ENCODE results near the gene CYP2A13. TPM values are rescaled to one million over a fixed set of nuclear protein-coding genes. Genes with fewer than 3 reads are reported as not detected.

CYP2A13 gene
- total and polyA plus RNA-seq, 10 of the 15 experiments (the other 5 are each of a cell fraction or from before 2014, with no cell fraction given), result not detected

GRCh38 chr19:41095703-41096102 is 7.5 kb downstream of the CYP2A13 start:
- CTCF ChIA-PET, result no interaction called here
- no peaks in the 10 kb centered on the region for H3K27me3 ChIP-seq (replicated peaks in 1 of 2; ENCODE audit: control insufficient read depth in 2 of 2, insufficient read depth in 2 of 2, low read length in 1 of 2)
- H3K9ac ChIP-seq (ENCODE audit: control insufficient read depth, insufficient read depth, low read length), result no peak overlapping the region
- no peaks in the 10 kb centered on the region for H3K4me1 ChIP-seq (ENCODE audit: control insufficient read depth, insufficient read depth, low read length)
- FAIRE-seq (no peak), DNase-seq (ENCODE audit: low read depth, low spot score) (no peak), ATAC-seq (no peak)
- no TSS peak for BruUV-seq (replicated peaks)
- no peak overlapping the region for H3K27ac ChIP-seq (ENCODE audit: control insufficient read depth, insufficient read depth)
- no peaks in the 10 kb centered on the region for H3K9me3 ChIP-seq (replicated peaks; ENCODE audit: control insufficient read depth, insufficient read depth, low read length)
- H2AFZ ChIP-seq (ENCODE audit: control insufficient read depth, low read depth, low read length), result no peak overlapping the region
- SMC1A ChIA-PET (ENCODE audit: uncharacterized antibody, unreplicated experiment), result no interaction called here
- no peaks in the 10 kb centered on the region for H3K36me3 ChIP-seq (ENCODE audit: control insufficient read depth in 2 of 2, insufficient read depth in 2 of 2, low read length in 1 of 2)
- intact Hi-C loops (cut with micrococcal nuclease; ENCODE audit: unreplicated experiment) (no loop called here), in situ Hi-C loops (cut with MboI) (no loop called here)
- RAD21 ChIA-PET (ENCODE audit: unreplicated experiment), result no interaction called here
- no peak overlapping the region for H3K4me3 ChIP-seq
- no peaks in the 10 kb centered on the region for H4K20me1 ChIP-seq (ENCODE audit: control insufficient read depth, insufficient read depth)
- WGBS (ENCODE audit: insufficient coverage, insufficient replicate concordance, low lambda C conversion rate, missing lambda C conversion rate), result 55% methylated on average over 10 of the region's 15 CpGs
- POLR2A ChIA-PET, result no interaction called here
- no peak for TF ChIP-seq SREBF2 (IDR thresholded peaks at IDR 0.05; ENCODE audit: low read length)
- TF ChIP-seq SMAD1 (IDR thresholded peaks at IDR 0.05; ENCODE audit: low read depth, partially characterized antibody), result no peak
- no peak overlapping the region for H3K4me2 ChIP-seq (ENCODE audit: control insufficient read depth, insufficient read depth)
- no peaks in the 10 kb centered on the region for H3K79me2 ChIP-seq (ENCODE audit: control insufficient read depth, insufficient read depth, low read length)

DNA sequence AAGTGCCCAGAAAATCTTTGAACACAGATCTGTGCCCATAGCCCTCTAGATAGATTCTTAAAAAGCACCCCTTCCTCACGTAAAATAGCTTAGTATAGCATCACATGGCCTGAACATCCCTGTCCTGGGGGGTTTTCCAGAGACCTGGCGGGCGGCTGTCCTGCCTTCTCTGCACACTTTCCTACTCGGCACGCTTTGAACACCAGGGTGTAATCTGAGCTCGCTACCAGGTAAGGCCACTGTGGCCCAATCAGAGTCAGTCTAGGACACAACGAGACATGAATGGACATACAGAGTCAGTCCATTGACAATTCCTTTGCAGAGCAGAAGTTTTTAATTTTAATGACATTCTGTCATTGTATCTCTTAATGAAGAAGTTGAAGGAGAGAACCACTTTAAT is 8.1 kb downstream of the CYP2A13 start:
- no TSS peak for BruUV-seq (replicated peaks)
- FAIRE-seq (no peak), DNase-seq (ENCODE audit: low read depth, low spot score) (no peak), ATAC-seq (no peak)
- no peaks in the 10 kb centered on the region for H3K36me3 ChIP-seq (ENCODE audit: control insufficient read depth in 2 of 2, insufficient read depth in 2 of 2, low read length in 1 of 2)
- SMC1A ChIA-PET (ENCODE audit: uncharacterized antibody, unreplicated experiment), result no interaction called here
- intact Hi-C loops (cut with micrococcal nuclease; ENCODE audit: unreplicated experiment) (no loop called here), in situ Hi-C loops (cut with MboI) (no loop called here)
- H2AFZ ChIP-seq (ENCODE audit: control insufficient read depth, low read depth, low read length), result no peak overlapping the region
- no peak overlapping the region for H3K27ac ChIP-seq (ENCODE audit: control insufficient read depth, insufficient read depth)
- H3K9ac ChIP-seq (ENCODE audit: control insufficient read depth, insufficient read depth, low read length), result no peak overlapping the region
- POLR2A ChIA-PET, result no interaction called here
- H3K4me3 ChIP-seq, result no peak overlapping the region
- TF ChIP-seq YBX1 (IDR thresholded peaks at IDR 0.05), result no peak
- no peak for TF ChIP-seq WRNIP1 (IDR thresholded peaks at IDR 0.05; ENCODE audit: borderline replicate concordance, low read depth, low read length)
- no peak for TF ChIP-seq E2F4 (IDR thresholded peaks at IDR 0.05; ENCODE audit: low read depth, low read length)
- TF ChIP-seq BHLHE40 (IDR thresholded peaks at IDR 0.05; ENCODE audit: borderline replicate concordance in 1 of 2, low read depth in 2 of 2, low read length in 1 of 2), result no peak
- no peak overlapping the region for H3K4me2 ChIP-seq (ENCODE audit: control insufficient read depth, insufficient read depth)
- H3K9me3 ChIP-seq (replicated peaks; ENCODE audit: control insufficient read depth, insufficient read depth, low read length), result no peaks in the 10 kb centered on the region
- no peaks in the 10 kb centered on the region for H3K79me2 ChIP-seq (ENCODE audit: control insufficient read depth, insufficient read depth, low read length)
- no peaks in the 10 kb centered on the region for H4K20me1 ChIP-seq (ENCODE audit: control insufficient read depth, insufficient read depth)
- 85% methylated on average over 6 of the region's 7 CpGs for WGBS (ENCODE audit: insufficient coverage, insufficient replicate concordance, low lambda C conversion rate, missing lambda C conversion rate)
- CTCF ChIA-PET, result no interaction called here
- H3K4me1 ChIP-seq (ENCODE audit: control insufficient read depth, insufficient read depth, low read length), result no peaks in the 10 kb centered on the region
- RAD21 ChIA-PET (ENCODE audit: unreplicated experiment), result no interaction called here
- H3K27me3 ChIP-seq (replicated peaks in 1 of 2; ENCODE audit: control insufficient read depth in 2 of 2, insufficient read depth in 2 of 2, low read length in 1 of 2), result no peaks in the 10 kb centered on the region
